HepG2 (cell line): ENCODE measurements around the gene SIAH2. TPM values are rescaled to one million over a fixed set of nuclear protein-coding genes. Genes with fewer than 3 reads are reported as not detected.

Experiments
- ARHGAP35 ChIP-seq: sonication (generic); formaldehyde crosslinking; IDR thresholded peaks from 2 replicates; pipeline ENCODE4 v1.9.0; 2022; ENCODE audit warnings: mild to moderate bottlenecking, inconsistent platforms, moderate library complexity, missing genetic modification reagents, borderline replicate concordance
- CHD4 ChIP-seq: fragments of 200-600 bp; sonication (generic); IDR thresholded peaks from 2 replicates; pipeline ENCODE4 v1.7.0; 2017; ENCODE audit warnings: mild to moderate bottlenecking, low read length, borderline replicate concordance
- GTF3A ChIP-seq: sonication (generic); formaldehyde crosslinking; conservative IDR thresholded peaks from 2 replicates; pipeline ENCODE4 v1.4.0; 2020; ENCODE audit warnings: mild to moderate bottlenecking, missing genetic modification reagents
- LCORL ChIP-seq, 2 experiments: fragments of 450-650 bp in 1 of 2; sonication (generic) in 1 of 2; formaldehyde crosslinking in 1 of 2; IDR thresholded peaks; 2 replicates each; pipeline versions ENCODE4 v1.5.0 to v1.6.1; 2017 to 2020; ENCODE audit warnings: antibody characterized with exemption in 1 of 2, missing genetic modification reagents in 1 of 2
- NBN ChIP-seq: fragments of 450-650 bp; conservative IDR thresholded peaks from 2 replicates; pipeline ENCODE4 v1.6.1; 2017
- NR2F2 ChIP-seq: IDR thresholded peaks from 2 replicates; pipeline ENCODE4 v1.6.1; 2012; ENCODE audit warnings: low read depth, inconsistent platforms, borderline replicate concordance
- SNAPC2 ChIP-seq: sonication (generic); formaldehyde crosslinking; IDR thresholded peaks from 2 replicates; pipeline ENCODE4 v1.8.1; 2022; ENCODE audit warnings: mild to moderate bottlenecking, missing genetic modification reagents
- STAT6 ChIP-seq: sonication (generic); formaldehyde crosslinking; IDR thresholded peaks from 2 replicates; pipeline ENCODE4 v1.4.0; 2020; ENCODE audit warnings: missing genetic modification reagents, mild to moderate bottlenecking, borderline replicate concordance
- TBP ChIP-seq: sonication (generic); formaldehyde crosslinking; IDR thresholded peaks from 2 replicates; pipeline ENCODE4 v1.5.0; 2020; ENCODE audit warnings: missing genetic modification reagents
- TIGD3 ChIP-seq: sonication (generic); formaldehyde crosslinking; IDR thresholded peaks from 2 replicates; pipeline ENCODE4 v1.5.1; 2020; ENCODE audit warnings: mild to moderate bottlenecking, missing genetic modification reagents, borderline replicate concordance
- ZBTB7A ChIP-seq: sonication (generic); formaldehyde crosslinking; IDR thresholded peaks from 2 replicates; pipeline ENCODE4 v1.8.0; 2022; ENCODE audit warnings: mild to moderate bottlenecking, missing genetic modification reagents
- ZNF317 ChIP-seq: sonication (generic); formaldehyde crosslinking; IDR thresholded peaks from 2 replicates; pipeline ENCODE4 v1.5.0; 2020; ENCODE audit warnings: mild to moderate bottlenecking, missing genetic modification reagents
- ZNF572 ChIP-seq: sonication (generic); formaldehyde crosslinking; IDR thresholded peaks from 2 replicates; pipeline ENCODE4 v1.5.1; 2020; ENCODE audit warnings: mild to moderate bottlenecking, missing genetic modification reagents
- ZUFSP ChIP-seq: sonication (generic); formaldehyde crosslinking; IDR thresholded peaks from 2 replicates; pipeline ENCODE4 v1.9.0; 2021; ENCODE audit warnings: missing genetic modification reagents, mild to moderate bottlenecking, borderline replicate concordance
- polyA plus RNA-seq, 8 experiments: library from polyadenylated mRNA; depleted of rRNA in 3 of 8; stranded (reverse) in 7 of 8; unstranded in 1 of 8; fragments of >200 nt; fragmentation: Illumina TruSeq in 4 of 8; extraction: Trizol in 4 of 8; gene quantifications; 2 replicates each; pipeline versions ENCODE4 v1.2.1 to v1.2.3, GENCODE V29; 2011 to 2016; ENCODE audit warnings: low read depth in 4 of 8, missing spikeins in 1 of 8, mixed read lengths in 1 of 8; ENCODE audit not compliant: insufficient read depth in 1 of 8
- total RNA-seq, 5 experiments: library from RNA; depleted of rRNA; stranded (reverse); fragments of >200 nt; fragmentation: Illumina TruSeq; extraction: Trizol; gene quantifications; 2 replicates each; pipeline ENCODE4 v1.2.3, GENCODE V29; 2016; ENCODE audit warnings: low read depth in 1 of 5
- TF ChIP-seq, protein P1 (sequence below): IDR thresholded peaks from 2 replicates; pipeline ENCODE4 v1.6.1; 2016; ENCODE audit warnings: control low read depth
- TF ChIP-seq, protein P2 (sequence below): IDR thresholded peaks from 2 replicates; pipeline ENCODE4 v1.6.1; 2016; ENCODE audit warnings: low read depth, borderline replicate concordance

The SIAH2 gene
- total and polyA plus RNA-seq, 2 of the 13 experiments (the other 11 are each of a cell fraction or from before 2014, with no cell fraction given), result 71.8 to 117 TPM

DNA sequence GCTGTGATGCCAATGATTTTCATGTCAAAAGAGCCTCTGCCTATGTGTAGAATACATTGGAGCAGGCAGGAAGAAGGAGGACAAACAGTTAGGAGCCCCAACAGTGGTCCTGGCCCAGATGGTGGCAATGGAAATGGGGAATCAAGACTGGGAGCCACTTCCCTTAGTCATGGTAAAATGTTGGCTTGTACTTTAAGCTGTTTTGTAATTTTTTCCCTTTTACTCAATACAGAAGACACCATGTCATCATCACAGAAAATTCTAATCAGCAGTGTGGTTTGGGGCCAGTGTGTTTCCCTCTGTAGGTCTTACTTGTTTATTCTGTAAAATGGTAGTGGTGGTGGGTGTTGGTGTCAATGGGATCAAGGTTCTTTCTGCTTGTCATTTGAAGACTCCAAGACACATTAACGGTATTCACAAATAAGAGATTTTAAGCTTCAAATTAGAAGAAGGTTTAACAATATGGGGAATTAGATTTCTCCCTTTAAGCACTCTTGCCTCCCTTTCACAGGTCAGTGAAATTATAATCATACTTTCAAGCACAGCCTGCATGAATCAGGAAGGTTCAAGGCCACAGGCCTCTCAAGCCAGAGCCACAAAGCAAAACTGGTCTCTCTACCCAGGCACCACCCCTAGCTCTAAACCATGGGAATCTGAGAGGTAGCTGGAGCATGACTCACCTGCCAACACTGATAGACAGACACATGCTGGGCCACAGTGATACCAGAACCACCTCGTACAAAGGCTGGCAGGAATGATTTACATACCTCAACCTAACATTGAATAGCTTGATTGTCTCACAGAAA lies 24.9 kb downstream of the SIAH2 start (continued):
- TF ChIP-seq CHD4 (no peak), TIGD3 (CRISPR knock-in tag) (no peak), ARHGAP35 (CRISPR knock-in tag) (no peak), ZBTB7A (no peak), ZNF572 (CRISPR knock-in tag) (no peak), SNAPC2 (0 out of 2 replicates have a peak, but pooled peaks have one; percentile 30), ZNF317 (CRISPR knock-in tag) (no peak), NBN (no peak), STAT6 (CRISPR knock-in tag) (no peak), ZUFSP (CRISPR knock-in tag) (no peak), NR2F2 (no peak), LCORL (IDR thresholded peaks at IDR 0.05) (no peak), LCORL (CRISPR knock-in tag; IDR thresholded peaks at IDR 0.05) (no peak), TBP (no peak), GTF3A (CRISPR knock-in tag) (no peak)
- TF ChIP-seq, protein P1, sequence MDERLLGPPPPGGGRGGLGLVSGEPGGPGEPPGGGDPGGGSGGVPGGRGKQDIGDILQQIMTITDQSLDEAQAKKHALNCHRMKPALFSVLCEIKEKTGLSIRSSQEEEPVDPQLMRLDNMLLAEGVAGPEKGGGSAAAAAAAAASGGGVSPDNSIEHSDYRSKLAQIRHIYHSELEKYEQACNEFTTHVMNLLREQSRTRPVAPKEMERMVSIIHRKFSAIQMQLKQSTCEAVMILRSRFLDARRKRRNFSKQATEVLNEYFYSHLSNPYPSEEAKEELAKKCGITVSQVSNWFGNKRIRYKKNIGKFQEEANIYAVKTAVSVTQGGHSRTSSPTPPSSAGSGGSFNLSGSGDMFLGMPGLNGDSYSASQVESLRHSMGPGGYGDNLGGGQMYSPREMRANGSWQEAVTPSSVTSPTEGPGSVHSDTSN (CRISPR knock-in tag), result no peak
- TF ChIP-seq, protein P2, sequence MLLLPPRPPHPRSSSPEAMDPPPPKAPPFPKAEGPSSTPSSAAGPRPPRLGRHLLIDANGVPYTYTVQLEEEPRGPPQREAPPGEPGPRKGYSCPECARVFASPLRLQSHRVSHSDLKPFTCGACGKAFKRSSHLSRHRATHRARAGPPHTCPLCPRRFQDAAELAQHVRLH, result peak; percentile 26; the same call in 1 of the 2 replicates
